Thyroid gland (tissue), 4 donors: ENCODE results near the gene UFSP2.

ENCODE experiments used
- CTCF ChIP-seq, 6 experiments: fragments of 200-600 bp in 3 of 6; fragments of 450-650 bp in 3 of 6; sonication (generic) in 3 of 6; IDR thresholded peaks; one replicate each; pipeline ENCODE4 v1.5.1; 2016 to 2019; ENCODE audit warnings: antibody characterized with exemption in 6 of 6, mild to moderate bottlenecking in 2 of 6, inconsistent platforms in 1 of 6, moderate library complexity in 1 of 6
- POLR2A ChIP-seq, 2 donors: fragments of 450-650 bp; IDR thresholded peaks; one replicate each; pipeline ENCODE4 v1.6.1; 2017; ENCODE audit warnings: antibody characterized with exemption in 2 of 2, mild to moderate bottlenecking in 2 of 2, moderate library complexity in 1 of 2

- no peak for TF ChIP-seq CTCF (IDR thresholded peaks at IDR 0.05)
- no peak for TF ChIP-seq POLR2A (IDR thresholded peaks at IDR 0.05)
Measured at GRCh38 chr4:185464887-185465286, 39.1 kb upstream of the UFSP2 start.
